Measurements from ENCODE around the gene TM4SF20. TPM values are rescaled to one million over a fixed set of nuclear protein-coding genes. Genes with fewer than 3 reads are reported as not detected.
A peak's percentile ranks its signal among the peaks of the same experiment; 100 is the strongest.

TM4SF20 gene
- total and polyA plus RNA-seq, 10 of the 15 experiments (the other 5 are each of a cell fraction or from before 2014, with no cell fraction given) = 0.04 to 0.07 TPM; not detected in 8

GRCh38 chr2:227324642-227324994 is 54.5 kb downstream of the TM4SF20 start:
- RAD21 ChIA-PET (ENCODE audit: unreplicated experiment) = no interaction called here
- H3K4me2 ChIP-seq (ENCODE audit: control insufficient read depth, insufficient read depth) = peak overlapping the region; percentile 79
- POLR2A ChIA-PET = no interaction called here
- TSS peak; percentile 89 for BruUV-seq (replicated peaks)
- H3K4me3 ChIP-seq = peak overlapping the region; percentile 83
- SMC1A ChIA-PET (ENCODE audit: uncharacterized antibody, unreplicated experiment) = interaction anchor here (1.0 to 1.5 kb wide), 3 partner anchors 12 to 485 kb away, joined by 3 read pairs; no protein-coding TSS in a partner anchor
- no peaks in the 10 kb centered on the region for H3K4me1 ChIP-seq (ENCODE audit: control insufficient read depth, insufficient read depth, low read length)
- peak; percentile 9; the same call in 1 of the 3 replicates for ATAC-seq
- in situ Hi-C loops (cut with MboI) = no loop called here
- 8% methylated on average over 6 of the region's 6 CpGs for WGBS (ENCODE audit: insufficient coverage, insufficient replicate concordance, low lambda C conversion rate, missing lambda C conversion rate)
- DNase-seq (ENCODE audit: low read depth, low spot score) = no peak
- H3K27ac ChIP-seq (ENCODE audit: control insufficient read depth, insufficient read depth) = peak overlapping the region; percentile 79
- H4K20me1 ChIP-seq (ENCODE audit: control insufficient read depth, insufficient read depth) = no peaks in the 10 kb centered on the region
- H3K9me3 ChIP-seq (replicated peaks; ENCODE audit: control insufficient read depth, insufficient read depth, low read length) = no peaks in the 10 kb centered on the region; the same call in 2 of the 3 replicates
- intact Hi-C loops (cut with micrococcal nuclease; ENCODE audit: unreplicated experiment) = loop anchor here (10.0 kb wide), 1 partner anchor 520 kb away; no protein-coding TSS in a partner anchor
- H3K79me2 ChIP-seq (ENCODE audit: control insufficient read depth, insufficient read depth, low read length) = peaks cover 43% of the 10 kb centered on the region
- peak overlapping the region; percentile 95 for H3K9ac ChIP-seq (ENCODE audit: control insufficient read depth, insufficient read depth, low read length)
- H3K36me3 ChIP-seq (ENCODE audit: control insufficient read depth in 2 of 2, insufficient read depth in 2 of 2, low read length in 1 of 2) = no peaks in the 10 kb centered on the region
- peak overlapping the region; percentile 89 for H2AFZ ChIP-seq (ENCODE audit: control insufficient read depth, low read depth, low read length)
- CTCF ChIA-PET = interaction anchor here (0.5 to 1.0 kb wide), 3 partner anchors 50 to 86 kb away, joined by 3 read pairs; no protein-coding TSS in a partner anchor
- no peak for FAIRE-seq
- H3K27me3 ChIP-seq (replicated peaks in 1 of 2; ENCODE audit: control insufficient read depth in 2 of 2, insufficient read depth in 2 of 2, low read length in 1 of 2) = no peaks in the 10 kb centered on the region
- no peak for TF ChIP-seq FOXM1 (IDR thresholded peaks at IDR 0.05; ENCODE audit: low read depth, low read length)
- TF ChIP-seq CHD4 (IDR thresholded peaks at IDR 0.05) = no peak
- no peak for TF ChIP-seq POLR2A (IDR thresholded peaks at IDR 0.05; ENCODE audit: low read depth, low read length)
- no peak for TF ChIP-seq JUND (IDR thresholded peaks at IDR 0.05; ENCODE audit: low read depth, low read length)
- TF ChIP-seq MLLT1 (IDR thresholded peaks at IDR 0.05) = no peak
- TF ChIP-seq TCF7 (IDR thresholded peaks at IDR 0.05; ENCODE audit: borderline replicate concordance) = no peak
- TF ChIP-seq CEBPB (IDR thresholded peaks at IDR 0.05; ENCODE audit: borderline replicate concordance in 1 of 2, low read depth in 2 of 2, low read length in 2 of 2) = no peak
- TF ChIP-seq NFIC (IDR thresholded peaks at IDR 0.05; ENCODE audit: low read depth, low read length) = no peak
- TF ChIP-seq BCLAF1 (IDR thresholded peaks at IDR 0.05) = no peak
- no peak for TF ChIP-seq MTA3 (IDR thresholded peaks at IDR 0.05; ENCODE audit: borderline replicate concordance, low read length)
- no peak for TF ChIP-seq PML (IDR thresholded peaks at IDR 0.05; ENCODE audit: low read length)
- no peak for TF ChIP-seq PAX5 (IDR thresholded peaks at IDR 0.05; ENCODE audit: borderline replicate concordance, low read depth, low read length)
- no peak for TF ChIP-seq HDAC6 (IDR thresholded peaks at IDR 0.05; ENCODE audit: unreplicated experiment)
- TF ChIP-seq GATAD2B (conservative IDR thresholded peaks at IDR 0.05; ENCODE audit: low read depth) = no peak
- no peak for TF ChIP-seq ZNF592 (IDR thresholded peaks at IDR 0.05)
- no peak for TF ChIP-seq YBX1 (IDR thresholded peaks at IDR 0.05)
- TF ChIP-seq HDAC2 (IDR thresholded peaks at IDR 0.05) = no peak

All from GM12878 (cell line).